ENCODE data around the gene KRTAP10-3. TPM values are rescaled to one million over a fixed set of nuclear protein-coding genes. Genes with fewer than 3 reads are reported as not detected.

KRTAP10-3 gene, protein sequence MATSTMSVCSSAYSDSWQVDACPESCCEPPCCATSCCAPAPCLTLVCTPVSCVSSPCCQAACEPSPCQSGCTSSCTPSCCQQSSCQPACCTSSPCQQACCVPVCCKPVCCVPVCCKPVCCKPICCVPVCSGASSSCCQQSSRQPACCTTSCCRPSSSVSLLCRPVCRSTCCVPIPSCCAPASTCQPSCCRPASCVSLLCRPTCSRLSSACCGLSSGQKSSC
- not detected in 2 replicates for total RNA-seq (ENCODE audit: low replicate concordance)

DNA sequence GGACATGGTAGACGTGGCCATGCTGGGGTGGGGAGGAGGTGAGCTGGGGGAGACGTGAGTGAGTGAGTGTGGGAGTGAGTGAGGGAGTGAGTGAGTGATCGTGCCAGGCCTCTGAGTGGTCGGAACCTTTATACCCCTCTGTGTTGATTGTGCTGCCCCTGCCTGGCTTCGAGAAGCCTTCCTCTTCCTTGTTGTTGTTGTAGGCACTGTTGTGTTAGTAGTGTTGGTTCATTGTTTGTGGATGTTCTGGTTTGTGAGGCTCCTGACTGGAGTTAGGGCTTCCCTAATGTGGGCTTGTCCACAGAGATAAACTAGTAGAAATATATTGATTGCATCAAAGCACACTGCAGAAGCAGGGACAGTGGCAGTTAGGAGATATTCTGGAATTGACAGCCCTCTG lies at the start of gene KRTAP10-3:
Gene KRTAP10-3, minus strand, starts transcription at position 101 of the 400 bp plus-strand sequence. Its CDS starts 80 bp downstream, at position 21.

DNA sequence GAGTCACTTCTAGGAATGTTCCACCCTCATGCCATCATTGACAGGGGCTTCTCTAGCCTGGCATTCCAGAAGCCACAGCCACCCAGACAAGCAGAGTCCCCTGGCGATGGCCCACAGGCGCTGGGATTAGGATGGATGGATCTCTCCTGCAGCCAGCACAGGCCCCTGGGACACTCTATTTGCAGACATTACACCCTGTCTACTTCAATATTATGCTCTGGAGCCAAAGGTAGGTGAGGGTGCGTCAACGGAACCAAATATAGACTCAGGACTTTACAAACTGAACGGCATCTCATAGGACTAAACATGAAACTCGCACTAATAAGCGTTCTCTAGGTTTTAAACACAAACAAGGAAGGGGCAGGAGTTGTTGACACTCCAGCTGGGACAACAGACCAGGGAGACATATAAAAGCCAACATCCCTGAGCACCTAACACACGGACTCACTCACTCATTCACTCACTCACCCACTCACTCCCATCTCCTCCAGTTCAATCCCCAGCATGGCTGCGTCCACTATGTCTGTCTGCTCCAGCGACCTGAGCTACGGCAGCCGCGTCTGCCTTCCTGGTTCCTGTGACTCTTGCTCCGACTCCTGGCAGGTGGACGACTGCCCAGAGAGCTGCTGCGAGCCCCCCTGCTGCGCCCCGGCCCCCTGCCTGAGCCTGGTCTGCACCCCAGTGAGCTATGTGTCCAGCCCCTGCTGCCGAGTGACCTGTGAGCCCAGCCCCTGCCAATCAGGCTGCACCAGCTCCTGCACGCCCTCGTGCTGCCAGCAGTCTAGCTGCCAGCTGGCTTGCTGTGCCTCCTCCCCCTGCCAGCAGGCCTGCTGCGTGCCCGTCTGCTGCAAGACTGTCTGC lies 41.8 kb upstream of the KRTAP10-3 start, which contains the start of gene KRTAP10-7:
Gene KRTAP10-7, plus strand, starts transcription at position 480 of the 861 bp plus-strand sequence. Its CDS starts 25 bp downstream, at position 505.

DNA sequence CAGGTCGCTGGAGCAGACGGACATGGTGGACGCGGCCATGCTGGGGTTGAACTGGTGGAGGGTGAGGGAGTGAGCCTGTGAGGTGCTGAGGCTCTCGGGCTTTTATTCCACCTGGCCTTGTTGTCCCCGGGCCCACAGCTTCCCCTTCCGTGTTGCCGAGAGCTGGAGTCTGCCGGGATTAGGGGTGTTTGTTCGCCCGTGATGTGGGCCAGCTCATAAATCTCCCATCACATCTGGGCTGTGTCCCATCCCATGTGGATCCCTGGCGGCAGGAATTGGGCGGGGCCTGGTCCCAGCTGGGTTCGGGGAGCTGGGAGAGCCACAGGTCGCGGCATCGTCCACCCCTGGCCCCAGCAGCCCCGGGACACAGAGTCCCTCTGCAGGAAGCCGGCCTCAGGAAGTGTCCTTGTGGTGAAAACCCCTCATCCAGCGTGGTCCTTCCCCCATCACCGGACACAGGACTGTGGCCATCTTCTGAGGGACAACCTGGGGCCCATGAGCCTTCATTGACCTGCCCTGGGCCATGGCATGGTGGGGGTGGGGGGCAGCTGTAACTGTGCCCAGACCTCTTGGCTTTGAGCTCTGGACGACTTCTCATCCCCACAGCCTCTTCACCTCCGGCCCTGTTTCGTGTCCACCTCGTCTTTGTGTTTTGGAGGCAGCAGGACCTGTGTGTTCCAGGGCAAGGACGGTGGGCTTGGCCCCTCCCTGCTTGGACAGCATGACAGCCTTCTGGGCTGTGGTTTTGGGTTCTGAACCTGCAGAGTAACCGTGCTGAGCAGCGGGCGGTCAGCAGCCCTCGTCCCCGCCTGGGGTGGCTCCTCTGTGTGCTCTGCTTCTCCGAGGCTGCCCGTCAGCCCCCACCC lies 34.1 kb upstream of the KRTAP10-3 start, which contains the start of gene KRTAP10-6:
Gene KRTAP10-6, minus strand, starts transcription at position 60 of the 866 bp plus-strand sequence. Its CDS starts 21 bp downstream, at position 39.

DNA sequence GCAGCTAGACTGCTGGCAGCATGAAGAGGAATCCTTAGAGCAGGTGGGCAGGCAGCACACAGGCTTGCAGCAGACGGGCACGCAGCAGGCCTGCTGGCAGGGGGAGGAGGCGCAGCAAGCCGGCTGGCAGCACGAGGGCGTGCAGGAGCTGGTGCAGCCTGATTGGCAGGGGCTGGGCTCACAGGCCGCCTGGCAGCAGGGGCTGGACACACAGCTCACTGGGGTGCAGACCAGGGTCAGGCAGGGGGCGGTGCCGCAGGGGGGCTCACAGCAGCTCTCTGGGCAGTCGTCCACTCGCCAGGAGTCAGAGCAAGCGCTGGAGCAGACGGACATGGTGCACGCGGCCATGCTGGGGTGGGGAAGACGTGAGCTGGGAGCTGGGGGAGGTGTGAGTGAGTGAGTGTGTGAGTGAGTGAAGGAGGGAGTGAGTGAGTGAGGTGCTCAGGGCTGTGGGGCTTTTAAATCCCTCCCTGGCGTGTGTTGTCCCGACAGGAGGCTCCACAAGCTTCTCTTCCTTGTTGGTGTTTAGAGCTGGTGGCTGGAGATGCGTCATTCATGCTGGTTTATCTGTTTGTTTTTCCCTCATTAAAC lies 21.7 kb upstream of the KRTAP10-3 start, which contains the start of gene KRTAP10-5:
Gene KRTAP10-5, minus strand, starts transcription at position 374 of the 591 bp plus-strand sequence. Its CDS starts 26 bp downstream, at position 348.

DNA sequence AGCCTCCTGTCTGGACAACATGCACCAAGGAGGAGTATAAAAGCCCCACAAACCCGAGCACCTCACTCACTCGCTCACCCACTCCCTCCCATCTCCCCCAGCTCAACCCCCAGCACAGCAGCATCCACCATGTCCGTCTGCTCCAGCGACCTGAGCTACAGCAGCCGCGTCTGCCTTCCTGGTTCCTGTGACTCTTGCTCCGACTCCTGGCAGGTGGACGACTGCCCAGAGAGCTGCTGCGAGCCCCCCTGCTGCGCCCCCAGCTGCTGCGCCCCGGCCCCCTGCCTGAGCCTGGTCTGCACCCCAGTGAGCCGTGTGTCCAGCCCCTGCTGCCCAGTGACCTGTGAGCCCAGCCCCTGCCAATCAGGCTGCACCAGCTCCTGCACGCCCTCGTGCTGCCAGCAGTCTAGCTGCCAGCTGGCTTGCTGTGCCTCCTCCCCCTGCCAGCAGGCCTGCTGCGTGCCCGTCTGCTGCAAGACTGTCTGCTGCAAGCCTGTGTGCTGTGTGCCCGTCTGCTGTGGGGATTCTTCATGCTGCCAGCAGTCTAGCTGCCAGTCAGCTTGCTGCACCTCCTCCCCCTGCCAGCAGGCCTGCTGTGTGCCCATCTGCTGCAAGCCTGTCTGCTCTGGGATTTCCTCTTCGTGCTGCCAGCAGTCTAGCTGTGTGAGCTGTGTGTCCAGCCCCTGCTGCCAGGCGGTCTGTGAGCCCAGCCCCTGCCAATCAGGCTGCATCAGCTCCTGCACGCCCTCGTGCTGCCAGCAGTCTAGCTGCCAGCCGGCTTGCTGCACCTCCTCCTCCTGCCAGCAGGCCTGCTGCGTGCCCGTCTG lies 15.2 kb upstream of the KRTAP10-3 start, which contains the start of gene KRTAP10-4:
Gene KRTAP10-4, plus strand, starts transcription at position 100 of the 827 bp plus-strand sequence. Its CDS starts 30 bp downstream, at position 130.

DNA sequence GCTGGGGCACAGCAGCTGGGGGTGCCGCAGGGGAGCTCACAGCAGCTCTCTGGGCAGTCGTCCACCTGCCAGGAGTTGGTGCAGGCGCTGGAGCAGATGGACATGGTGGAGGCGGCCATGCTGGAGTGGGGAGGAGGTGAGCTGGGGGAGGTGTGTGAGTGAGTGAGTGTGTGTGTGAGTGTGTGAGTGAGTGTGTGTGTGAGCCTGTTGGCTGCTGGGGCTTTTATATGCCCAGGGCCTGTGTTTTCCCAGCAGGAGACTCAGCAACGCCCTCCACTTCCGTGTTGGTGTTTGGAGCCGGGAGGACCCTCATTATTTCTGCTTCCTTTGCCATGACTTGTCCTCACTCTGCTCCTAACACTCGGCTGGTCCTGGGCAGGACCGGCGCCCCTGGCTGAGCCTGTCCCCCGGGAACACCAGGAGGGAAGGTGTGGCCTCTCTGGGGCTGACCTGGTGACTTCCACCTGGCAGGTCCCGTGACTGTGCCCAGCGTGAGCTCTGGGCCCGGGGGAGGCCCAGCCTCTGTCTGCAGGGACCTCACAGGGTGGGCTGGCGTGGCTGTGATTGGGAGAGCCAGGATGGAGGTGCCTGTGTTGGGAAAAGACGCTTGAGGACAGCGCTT lies 7.1 kb downstream of the KRTAP10-3 start, which contains the start of gene KRTAP10-2:
Gene KRTAP10-2, minus strand, starts transcription at position 166 of the 622 bp plus-strand sequence. Its CDS starts 47 bp downstream, at position 119.

DNA sequence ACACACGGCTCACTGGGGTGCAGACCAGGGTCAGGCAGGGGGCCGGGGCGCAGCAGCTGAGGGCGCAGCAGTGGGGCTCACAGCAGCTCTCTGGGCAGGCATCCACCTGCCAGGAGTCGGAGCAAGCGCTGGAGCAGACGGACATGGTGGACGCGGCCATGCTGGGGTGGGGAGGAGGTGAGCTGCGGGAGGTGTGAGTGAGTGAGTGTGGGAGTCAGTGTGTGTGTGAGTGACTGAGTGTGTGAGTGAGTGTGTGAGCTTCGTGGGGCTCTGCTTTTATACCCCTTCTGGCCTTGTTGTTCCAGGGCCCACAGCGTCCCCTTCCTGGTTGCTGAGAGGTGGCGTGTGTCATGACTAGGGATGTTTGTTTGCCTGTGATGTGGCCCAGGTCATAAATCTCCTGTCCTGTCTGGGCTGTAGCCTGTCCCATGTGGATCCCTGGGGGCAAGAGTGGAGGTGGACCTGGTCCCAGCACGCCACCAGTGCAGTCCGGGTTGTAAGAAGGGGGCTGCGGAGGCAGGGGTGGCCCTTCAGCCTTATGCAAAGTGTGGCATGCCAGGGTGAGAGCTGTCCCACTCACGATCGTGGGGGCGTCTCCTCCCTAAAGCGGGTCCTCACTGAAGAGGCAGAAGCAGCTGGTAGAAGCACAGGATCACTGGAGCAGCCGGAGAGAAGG lies 18.5 kb downstream of the KRTAP10-3 start, which contains the start of gene KRTAP10-1:
Gene KRTAP10-1, minus strand, starts transcription at position 205 of the 676 bp plus-strand sequence. Its CDS starts 45 bp downstream, at position 160.

Other genes with a start within 250 kb of the KRTAP10-3 start
- 10.1 and 14.4 TPM in 2 replicates for gene CFAP410, start 219.4 kb downstream of the KRTAP10-3 start, total RNA-seq (ENCODE audit: low replicate concordance)
- gene TRPM2, start 205.2 kb downstream of the KRTAP10-3 start, total RNA-seq (ENCODE audit: low replicate concordance), result under 0.01 TPM in 1 of 2 replicates, not detected in the other
- gene LRRC3, start 103.3 kb downstream of the KRTAP10-3 start, total RNA-seq (ENCODE audit: low replicate concordance), result 0.12 and 0.38 TPM in 2 replicates
- gene KRTAP10-1, start 18.6 kb downstream of the KRTAP10-3 start, total RNA-seq (ENCODE audit: low replicate concordance), result not detected in 2 replicates
- gene KRTAP10-2, start 7.3 kb downstream of the KRTAP10-3 start, total RNA-seq (ENCODE audit: low replicate concordance), result not detected in 2 replicates
- gene KRTAP10-4, start 14.9 kb upstream of the KRTAP10-3 start, total RNA-seq (ENCODE audit: low replicate concordance), result not detected in 2 replicates
- not detected in 2 replicates for gene KRTAP10-5, start 21.8 kb upstream of the KRTAP10-3 start, total RNA-seq (ENCODE audit: low replicate concordance)
- gene KRTAP10-6, start 33.7 kb upstream of the KRTAP10-3 start, total RNA-seq (ENCODE audit: low replicate concordance), result not detected in 2 replicates
- gene KRTAP10-7, start 41.8 kb upstream of the KRTAP10-3 start, total RNA-seq (ENCODE audit: low replicate concordance), result not detected in 2 replicates
- gene KRTAP10-8, start 53.3 kb upstream of the KRTAP10-3 start, total RNA-seq (ENCODE audit: low replicate concordance), result not detected in 2 replicates
- gene KRTAP10-9, start 68.3 kb upstream of the KRTAP10-3 start, total RNA-seq (ENCODE audit: low replicate concordance), result not detected in 2 replicates
- not detected in 2 replicates for gene KRTAP10-10, start 78.6 kb upstream of the KRTAP10-3 start, total RNA-seq (ENCODE audit: low replicate concordance)
- not detected in 2 replicates for gene KRTAP10-11, start 87.6 kb upstream of the KRTAP10-3 start, total RNA-seq (ENCODE audit: low replicate concordance)
- gene KRTAP12-4, start 95.9 kb upstream of the KRTAP10-3 start, total RNA-seq (ENCODE audit: low replicate concordance), result not detected in 2 replicates
- gene KRTAP12-3, start 99.1 kb upstream of the KRTAP10-3 start, total RNA-seq (ENCODE audit: low replicate concordance), result not detected in 2 replicates
- gene KRTAP12-2, start 108.1 kb upstream of the KRTAP10-3 start, total RNA-seq (ENCODE audit: low replicate concordance), result not detected in 2 replicates
- not detected in 2 replicates for gene KRTAP12-1, start 123.4 kb upstream of the KRTAP10-3 start, total RNA-seq (ENCODE audit: low replicate concordance)
- gene KRTAP10-12, start 138.4 kb upstream of the KRTAP10-3 start, total RNA-seq (ENCODE audit: low replicate concordance), result not detected in 2 replicates
- not detected in 2 replicates for gene TSPEAR, start 152.8 kb upstream of the KRTAP10-3 start, total RNA-seq (ENCODE audit: low replicate concordance)
- 61.3 and 64.7 TPM in 2 replicates for gene UBE2G2, start 243.0 kb upstream of the KRTAP10-3 start, total RNA-seq (ENCODE audit: low replicate concordance)

All from smooth muscle cell of the coronary artery (primary cell).